Activated CD4-positive, CD25-positive, alpha-beta regulatory T cell treated with anti-CD3 and anti-CD28 coated beads, Interleukin-2, amount 50 U/mL, for 72 hours (primary cell): Measurements from ENCODE around the gene NDRG4.

Experiments
- DNase-seq: peaks from one replicate; pipeline ENCODE4 v3.0.0; 2021

The NDRG4 gene

DNA sequence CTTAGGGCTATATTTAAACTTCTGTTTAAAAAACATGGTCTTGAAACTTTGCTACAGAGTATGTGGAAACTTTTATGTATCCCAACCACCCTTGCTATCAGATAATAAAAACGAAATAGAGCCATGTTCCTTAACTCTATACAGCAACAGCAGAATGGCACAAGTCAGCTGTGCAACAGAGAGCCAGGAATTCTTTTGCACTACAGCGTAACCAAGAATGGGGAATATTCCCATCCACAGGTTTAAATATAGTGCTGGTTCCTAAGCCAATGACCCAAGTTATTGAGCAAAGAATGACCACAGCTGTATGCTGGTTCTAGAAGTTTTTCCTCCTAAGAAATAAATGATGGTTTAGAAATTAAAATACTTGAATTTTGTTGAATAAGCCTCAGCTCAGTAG, 48.4 kb downstream of the NDRG4 start:
- DNase-seq = no peak

DNA sequence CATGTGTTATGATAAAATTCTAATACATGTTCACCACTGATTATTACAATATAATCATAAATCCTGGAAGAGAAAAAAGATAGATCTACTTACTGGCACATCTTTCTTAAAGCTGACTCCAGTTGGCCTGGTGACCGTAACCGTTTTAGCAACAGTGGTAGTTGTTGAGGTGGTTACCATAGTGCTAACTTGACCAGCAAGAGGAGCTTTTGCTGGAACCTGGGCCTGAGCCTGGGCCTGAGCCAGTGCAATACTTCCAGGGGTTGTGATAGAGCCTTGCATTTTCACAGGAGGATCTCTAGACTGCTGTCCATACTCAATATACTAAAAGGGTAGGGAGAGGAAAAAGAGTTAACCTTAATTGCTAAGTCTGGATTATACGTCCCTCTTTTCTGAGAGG, 51.6 kb downstream of the NDRG4 start:
- DNase-seq = no peak

GRCh38 chr16:58556678-58557077, 56.7 kb downstream of the NDRG4 start:
- no peak for DNase-seq
